GF-D8 (cell line): ENCODE results near the gene GPSM1.
A peak's percentile ranks its signal among the peaks of the same experiment; 100 is the strongest.
"Not testable (repeated sequence)": the region's sequence is repeated elsewhere in the genome, so short reads cannot be mapped to it uniquely, and the experiment has no call there.

Experiments used
- DNase-seq: peaks from one replicate; lab custom pipeline; 2025; lab: John Stamatoyannopoulos, UW

GPSM1 gene

DNA sequence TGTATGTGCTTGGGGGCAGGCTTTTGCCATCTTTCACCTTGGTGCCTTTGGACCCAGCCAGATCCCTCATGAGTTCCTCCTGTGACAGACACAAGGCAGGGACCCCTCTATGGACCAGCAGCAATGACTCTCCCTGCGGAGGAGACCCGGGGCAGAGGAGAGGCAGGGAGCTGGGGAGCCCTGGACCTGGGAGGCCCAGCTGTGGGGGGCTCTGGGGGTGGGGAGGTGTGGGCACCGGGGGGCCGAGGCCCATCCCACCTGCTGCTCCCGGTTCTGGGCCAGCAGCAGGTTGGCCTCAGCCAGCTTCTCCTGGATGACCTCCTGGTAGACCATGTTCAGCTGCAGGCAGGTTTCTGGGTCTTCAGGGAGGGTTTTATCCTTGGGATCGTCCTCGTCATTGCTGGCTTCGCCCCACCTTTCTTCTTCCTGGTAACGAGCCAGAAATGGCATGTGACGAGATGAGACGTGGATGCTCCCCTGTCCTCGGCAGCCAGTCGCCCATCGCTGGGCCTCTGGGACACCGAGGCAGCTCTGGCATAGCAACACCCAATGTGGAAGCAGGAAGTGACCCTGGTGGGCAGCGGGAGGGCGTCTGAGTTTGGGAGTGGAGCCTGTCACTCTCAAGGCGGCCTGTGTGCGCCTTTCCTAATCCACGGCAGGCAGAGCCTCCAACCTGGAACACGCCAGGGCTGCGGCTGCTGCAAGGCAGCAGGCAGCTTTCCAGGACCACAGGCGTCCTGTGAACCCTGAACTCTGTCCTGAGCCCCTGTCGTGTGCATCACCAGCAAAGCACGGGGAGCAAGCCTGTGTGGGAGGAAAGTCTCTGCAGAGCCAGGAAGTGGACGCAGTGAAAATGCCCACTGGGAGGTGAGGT lies 68.2 kb downstream of the GPSM1 start:
- DNase-seq, result no peak

DNA sequence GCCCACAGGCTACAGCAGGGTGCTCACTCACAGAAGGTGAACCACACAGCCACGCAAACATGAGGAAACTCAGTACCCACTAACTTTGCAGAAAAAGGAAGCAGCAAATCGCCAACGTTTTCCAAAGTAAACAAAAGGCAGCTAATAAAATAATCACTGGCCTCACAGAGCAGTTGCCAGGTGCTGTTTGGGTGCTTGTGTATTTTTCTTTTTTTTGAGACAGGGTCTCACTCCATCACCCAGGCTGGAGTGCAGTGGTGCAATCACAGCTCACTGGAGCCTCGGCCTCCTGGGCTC lies 68.8 kb downstream of the GPSM1 start:
- no peak for DNase-seq

DNA sequence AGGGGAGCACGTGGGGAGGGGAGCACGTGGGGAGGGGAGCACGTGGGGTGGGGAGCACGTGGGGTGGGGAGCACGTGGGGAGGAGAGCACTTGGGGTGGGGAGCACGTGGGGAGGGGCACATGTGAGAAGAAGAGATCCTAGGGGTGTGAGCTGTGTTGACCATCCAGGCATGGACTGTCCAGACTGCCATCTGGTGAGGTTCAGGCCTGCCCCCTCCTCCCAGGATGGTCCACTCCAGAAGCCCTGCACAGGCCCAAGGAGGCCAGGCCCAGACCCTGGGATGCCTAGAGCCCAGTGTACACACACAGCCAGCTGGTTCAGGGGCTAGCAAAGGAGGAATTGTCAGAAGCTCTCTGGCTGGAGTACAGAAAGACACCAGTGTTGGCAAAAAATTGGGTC lies 70.3 kb downstream of the GPSM1 start:
- no peak for DNase-seq

DNA sequence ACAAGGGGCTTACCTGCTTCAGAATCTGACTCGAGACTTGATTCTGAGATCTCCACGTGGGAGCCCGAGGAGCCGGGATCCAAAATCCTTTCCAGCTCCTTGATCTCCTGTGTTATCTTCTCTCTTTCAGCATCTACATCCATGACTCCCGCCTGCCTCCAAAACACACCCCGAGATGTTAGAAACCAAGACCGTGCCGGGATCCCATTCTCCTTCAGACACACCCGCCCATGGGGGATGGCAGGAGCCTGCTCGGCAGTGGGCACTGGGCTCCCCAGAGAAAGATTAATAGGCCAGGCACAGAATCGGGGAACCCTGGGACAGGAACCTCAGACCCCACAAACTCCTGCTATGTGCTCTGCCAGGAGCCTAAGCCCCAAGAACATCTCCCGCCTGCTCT lies 70.9 kb downstream of the GPSM1 start:
- no peak for DNase-seq

DNA sequence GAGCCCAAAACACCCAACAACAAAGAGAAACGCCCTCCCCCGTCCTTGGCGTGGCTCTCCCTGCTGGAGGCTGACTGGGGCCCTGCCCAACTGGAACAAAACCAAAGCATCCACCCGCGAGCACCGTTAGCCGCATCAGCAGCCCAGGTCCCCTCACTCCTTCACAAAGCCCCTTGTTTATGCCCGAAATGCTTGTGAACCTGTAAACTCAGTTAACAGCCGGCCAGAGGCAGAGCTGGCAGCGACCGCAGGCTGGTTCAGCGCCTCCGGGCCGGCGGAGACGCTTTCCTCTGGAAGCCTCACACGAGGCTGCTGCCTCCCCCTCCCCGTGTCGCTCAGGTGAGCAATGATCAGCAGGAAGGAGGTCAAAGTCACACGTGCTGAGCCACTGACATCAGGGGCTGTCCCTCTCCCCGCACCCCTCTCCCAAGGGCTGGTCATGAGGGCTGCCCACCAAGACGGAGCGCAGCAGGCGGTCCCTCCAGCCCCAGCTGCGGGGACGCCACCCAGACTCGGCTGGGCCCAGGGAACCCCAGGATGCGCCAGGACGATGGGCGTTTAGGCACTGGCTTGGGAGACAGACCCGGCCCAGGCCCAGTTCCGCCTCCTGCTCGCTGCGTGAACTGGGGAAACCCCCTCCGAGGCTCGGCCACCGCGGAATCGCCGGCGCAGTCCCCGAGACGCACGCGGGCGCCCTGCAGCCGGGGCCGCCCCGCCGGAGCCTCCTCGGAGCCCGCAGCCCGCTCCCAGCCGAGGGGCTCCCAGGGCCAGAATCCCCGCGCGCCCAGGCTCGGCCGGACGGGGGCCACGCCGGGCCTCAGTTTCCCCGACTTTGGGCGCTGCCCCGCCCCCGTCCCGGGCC lies 72.1 kb downstream of the GPSM1 start:
- DNase-seq, result no peak

DNA sequence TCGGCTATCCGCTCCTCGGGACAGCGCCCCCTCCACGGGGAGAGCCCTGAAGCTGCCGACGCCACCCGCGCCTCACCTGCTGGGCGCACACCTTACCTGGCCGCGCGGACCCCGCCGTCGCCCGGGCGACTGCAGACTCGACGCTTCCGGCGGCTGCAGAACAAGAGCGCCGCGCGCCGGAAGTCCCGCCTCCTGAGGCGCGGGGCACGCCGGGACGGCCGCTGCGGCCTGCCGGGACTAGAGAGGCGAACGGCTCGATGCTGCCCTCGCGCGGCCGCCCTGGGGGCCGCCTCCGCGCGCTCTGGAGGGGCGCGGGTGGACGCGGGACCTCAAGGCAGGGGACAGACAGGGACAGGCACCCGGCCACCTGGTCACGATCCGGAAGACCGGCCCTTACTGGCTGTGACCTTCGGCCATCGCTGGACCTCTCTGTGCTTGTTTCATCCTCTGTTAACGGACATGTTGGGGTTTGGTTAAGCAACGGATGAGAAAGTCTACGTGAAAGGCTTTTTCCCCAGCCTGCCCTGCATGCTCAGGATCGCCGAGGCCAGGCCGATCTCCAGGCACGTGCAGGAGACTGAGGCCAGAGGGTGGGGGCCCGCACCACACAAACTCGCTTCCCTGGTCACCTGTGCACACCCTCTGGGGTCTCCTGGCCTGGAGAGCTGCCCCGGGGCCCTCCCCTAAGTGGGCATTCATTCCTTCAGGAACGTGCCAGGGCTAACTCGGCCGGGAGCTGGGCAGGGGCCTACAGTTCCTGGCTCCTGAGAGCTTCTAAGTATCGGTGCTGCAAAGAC lies 72.9 kb downstream of the GPSM1 start, which contains the start of gene SNAPC4:
TSS of gene SNAPC4 (minus strand) at position 133 of the 797 bp plus-strand sequence. CDS start 1,742 bp downstream, outside the sequence.
- DNase-seq, result peak; percentile 50

DNA sequence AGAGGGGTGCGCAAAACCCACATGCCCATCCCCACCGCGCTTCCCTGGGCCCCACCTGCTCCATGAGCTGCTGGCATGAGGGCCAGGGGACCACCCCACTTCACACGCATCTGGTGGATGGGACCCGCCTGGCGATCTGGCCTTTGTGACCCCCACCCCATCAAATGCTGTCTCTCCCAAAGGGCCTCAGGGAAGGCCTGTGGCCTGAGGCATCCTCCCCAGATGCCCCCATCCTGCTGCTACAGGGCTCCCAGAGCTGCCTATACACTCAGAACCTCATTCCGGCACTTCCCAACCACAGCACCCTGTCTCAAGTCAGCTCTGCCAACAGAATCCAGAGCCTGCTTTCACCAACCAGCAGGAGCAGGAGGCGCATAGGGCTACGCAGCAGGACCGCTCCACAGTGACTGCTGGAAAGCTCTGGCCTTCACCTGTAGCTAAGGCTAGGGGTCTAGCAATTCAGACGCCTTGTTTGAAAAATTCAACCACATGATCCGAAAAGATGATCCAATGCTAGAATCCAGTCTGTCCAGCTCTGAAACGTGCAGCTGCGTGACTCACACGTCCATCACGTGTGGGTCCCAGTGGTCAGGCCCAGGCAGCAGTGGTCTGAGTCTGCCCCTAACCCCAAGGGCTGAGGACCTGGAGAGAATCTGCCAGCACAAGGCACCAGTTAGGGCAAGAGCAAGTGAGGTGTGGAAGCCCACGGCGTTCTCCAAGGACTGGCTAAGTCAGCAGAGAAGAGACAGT lies 74.0 kb downstream of the GPSM1 start:
- no peak for DNase-seq

DNA sequence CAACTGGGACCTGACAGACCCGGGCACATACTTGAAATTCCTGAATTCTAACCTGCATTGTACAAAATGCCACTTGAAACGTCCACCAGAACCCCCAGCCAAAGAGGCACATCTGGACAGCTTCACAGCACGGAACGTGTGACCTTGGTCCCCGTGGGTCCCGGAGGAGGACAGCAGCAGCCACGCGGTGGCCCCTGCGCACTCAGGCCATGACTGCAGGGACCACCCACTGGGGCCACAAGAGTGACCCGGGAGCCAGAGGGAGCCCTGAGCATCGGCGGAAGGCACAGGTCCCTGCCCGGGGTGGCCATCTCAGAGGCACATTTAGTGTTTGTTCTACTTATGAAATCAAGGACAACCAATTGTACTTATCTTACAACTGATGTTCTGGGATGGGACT lies 74.7 kb downstream of the GPSM1 start:
- DNase-seq, result no peak

DNA sequence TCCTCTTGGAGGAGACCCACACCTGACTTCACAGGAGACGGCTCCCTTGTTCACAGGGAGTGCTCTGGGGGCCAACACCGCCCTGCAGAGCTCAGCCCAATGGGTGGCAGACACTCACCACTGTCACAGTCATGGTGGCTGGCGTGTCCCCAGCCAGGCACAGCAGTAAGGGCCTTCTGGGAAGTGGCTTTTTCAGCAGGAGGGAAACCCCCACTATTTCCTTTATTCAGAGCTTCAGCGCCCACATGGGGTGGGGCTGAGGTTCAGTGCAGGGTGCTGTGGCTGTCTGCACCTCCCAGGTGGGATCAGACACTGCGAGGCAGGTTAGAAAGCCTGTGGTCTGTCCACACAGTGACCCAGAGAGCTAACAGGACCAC lies 76.2 kb downstream of the GPSM1 start:
- no peak for DNase-seq

DNA sequence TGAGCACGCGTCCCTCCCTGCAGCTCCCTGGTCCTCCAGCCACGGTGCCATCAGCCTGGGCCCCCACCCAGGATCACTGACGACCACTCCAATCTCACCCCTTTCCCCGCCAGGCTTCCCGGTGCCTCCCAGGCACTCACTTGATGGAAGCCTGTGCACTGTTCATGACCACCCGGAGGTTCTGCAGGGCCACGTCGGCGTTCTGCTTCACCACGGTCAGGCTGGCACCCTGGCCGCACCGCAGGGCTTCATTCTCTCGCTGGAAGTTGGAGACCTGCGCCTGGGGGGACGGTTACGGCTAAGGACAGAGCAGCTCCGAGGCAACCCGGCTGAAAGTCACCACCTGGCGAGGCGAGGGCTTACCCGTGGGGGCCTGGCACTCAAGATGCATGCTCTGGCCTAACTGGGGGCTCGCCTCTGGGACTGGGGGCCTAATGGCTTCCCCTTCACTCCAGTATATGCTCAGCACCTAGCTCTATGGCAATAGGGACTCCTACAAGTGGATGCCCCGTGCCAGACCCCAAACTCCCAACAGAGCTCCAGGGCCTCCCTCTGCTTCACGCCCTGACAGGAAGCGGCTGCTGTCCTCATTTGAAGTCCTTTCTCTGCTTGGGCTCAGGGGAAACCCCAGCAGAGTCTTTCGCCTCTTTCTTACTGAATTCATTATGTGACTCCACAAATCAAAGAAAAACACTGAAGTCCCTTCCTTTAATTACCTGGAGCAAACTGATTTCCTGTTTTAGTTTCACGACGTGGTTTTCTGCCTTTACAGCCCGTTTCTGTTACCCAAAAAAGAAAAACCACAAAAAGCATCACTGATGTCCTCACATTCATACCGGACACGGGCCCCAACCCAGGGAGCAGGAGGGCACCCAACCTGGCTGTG lies 76.8 kb downstream of the GPSM1 start:
- DNase-seq, result no peak

DNA sequence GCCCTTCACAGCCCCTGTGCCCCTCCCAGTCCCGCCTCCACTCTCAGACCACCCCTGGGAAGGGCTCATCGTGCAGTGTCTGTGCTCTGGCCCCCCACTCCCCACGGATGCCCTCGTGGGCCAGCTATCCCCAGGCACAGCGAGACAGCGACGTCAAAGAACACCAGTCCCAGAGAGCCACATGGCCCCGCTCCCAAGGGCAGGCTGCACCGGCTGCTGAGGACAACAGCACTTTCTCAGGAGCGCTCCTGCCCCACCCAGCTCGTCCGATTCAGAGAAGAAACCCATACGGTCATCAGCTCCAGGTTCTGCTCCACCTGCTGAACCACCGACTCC lies 77.4 kb downstream of the GPSM1 start:
- DNase-seq, result no peak

DNA sequence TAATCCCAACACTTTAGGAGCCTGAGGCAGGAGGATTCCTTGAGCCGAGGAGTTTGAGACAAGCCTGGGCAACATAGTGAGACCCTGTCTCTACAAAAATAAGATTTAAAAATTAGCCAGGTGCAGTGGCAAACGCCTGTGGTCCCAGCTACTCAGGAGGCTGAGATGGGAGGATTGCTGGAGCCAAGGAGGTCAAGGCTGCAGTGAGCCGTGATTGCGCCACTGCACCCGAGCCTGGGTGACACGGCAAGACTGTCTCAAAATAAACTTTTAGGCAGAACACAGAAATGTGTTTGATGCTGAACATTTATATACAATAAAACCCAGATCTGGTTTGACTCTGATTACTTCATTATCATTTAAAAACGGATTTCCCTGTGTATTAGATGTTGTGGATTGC lies 78.1 kb downstream of the GPSM1 start:
- no peak for DNase-seq

DNA sequence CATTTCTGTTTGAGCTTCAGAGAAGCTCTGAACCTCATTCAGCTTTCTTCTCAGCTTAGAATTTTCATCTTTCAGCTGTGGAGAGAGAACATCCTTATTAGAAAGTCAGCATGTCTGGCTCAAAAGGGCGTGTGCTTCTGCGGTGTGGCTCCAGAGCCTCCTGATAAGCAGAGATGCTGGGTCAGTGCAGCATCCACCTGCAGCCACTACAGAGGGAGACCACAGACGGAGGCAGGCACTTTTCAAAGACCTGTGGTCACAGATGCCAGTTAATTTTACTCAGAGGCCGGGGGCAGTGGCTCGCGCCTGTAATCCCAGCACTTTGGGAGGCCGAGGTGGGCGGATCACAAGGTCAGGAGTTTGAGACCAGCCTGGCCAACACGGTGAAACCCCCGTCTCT lies 78.6 kb downstream of the GPSM1 start:
- not testable (repeated sequence) for DNase-seq

DNA sequence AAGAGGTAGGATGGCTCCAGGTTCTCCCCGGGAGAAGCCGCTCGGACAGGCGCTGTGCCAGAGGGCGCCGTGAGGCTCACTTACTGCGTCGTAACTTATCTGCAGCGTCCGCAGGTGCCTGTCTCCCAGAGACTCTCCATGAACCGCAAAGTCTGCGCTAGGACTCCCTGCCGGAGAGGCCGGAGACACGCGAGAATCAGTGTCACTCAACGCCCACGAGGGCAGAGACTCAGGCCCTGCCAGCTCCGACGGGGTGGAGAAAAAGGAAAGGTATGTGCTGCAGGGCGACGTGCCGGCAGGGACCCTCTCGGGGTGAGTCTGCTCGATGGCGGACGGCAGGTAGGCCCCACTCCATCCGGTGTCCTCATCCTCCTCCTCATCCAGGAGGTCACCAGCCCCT lies 79.7 kb downstream of the GPSM1 start:
- not testable (repeated sequence) for DNase-seq

DNA sequence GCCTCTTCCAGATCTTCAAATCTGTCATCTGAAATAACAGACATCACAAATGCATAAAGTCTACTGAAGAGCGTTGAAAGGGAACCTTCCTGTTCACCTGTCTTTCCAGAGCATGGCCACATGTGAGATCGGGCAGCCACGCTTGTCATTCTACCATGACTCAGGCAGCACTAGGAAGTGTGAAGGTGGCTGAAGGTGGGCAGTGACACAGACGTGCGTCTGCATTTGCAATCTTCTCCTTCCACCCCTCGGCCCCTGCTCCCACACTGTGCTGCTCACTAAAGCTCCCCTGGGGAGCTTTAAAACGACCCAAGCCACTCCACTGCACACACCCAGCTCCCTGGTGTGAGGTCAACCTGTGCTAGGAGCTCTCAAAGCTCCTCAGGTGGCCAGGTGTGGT lies 80.6 kb downstream of the GPSM1 start:
- DNase-seq, result no peak
